ENCODE data around the gene LBH.

The LBH gene

DNA sequence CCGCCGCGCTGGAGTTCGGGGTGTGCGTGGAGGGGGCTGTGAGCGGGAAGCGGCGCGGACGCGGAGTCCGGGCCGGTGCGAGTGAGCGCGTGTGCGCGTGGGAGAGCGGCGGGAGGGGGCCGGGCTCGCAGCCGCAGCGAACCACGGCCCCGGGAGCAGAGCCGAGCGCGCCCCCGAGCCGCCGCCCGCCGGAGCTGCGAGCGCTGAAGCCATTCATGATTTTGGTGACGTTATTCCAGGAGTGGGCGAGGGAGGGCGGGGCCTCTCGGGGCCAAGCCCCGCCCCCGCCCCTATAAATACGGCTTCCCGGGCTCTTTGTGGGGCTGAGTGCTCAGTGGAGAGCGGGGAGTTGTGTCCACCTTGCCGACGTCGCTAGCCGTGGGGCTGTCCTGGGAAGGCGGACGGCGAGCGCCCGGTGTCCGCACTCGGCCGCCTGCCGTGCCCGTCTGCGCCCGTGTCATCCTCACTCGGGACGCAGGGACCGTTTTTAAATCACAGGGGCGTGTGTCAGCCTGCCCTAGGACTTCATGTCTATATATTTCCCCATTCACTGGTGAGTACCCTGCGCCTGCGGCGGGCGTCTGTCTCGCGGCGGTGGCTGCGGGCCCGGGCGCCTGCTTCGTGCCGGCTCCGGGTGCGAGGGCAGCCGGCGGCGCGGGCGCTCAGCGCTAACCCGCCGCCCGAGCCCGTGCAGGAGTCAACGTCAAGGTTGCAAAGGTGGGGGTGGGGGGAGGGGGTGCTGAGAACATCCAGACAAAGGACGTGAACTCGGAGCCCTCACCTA lies at the start of gene LBH:
Gene LBH, plus strand, starts transcription at position 323 of the 784 bp plus-strand sequence. Its CDS starts 205 bp downstream, at position 528.
- no peak for DNase-seq (ENCODE audit: low read depth)
- peak within 1 kb of the TSS; percentile 91 for H3K4me3 ChIP-seq (ENCODE audit: low read length)
- TF ChIP-seq, protein P1, sequence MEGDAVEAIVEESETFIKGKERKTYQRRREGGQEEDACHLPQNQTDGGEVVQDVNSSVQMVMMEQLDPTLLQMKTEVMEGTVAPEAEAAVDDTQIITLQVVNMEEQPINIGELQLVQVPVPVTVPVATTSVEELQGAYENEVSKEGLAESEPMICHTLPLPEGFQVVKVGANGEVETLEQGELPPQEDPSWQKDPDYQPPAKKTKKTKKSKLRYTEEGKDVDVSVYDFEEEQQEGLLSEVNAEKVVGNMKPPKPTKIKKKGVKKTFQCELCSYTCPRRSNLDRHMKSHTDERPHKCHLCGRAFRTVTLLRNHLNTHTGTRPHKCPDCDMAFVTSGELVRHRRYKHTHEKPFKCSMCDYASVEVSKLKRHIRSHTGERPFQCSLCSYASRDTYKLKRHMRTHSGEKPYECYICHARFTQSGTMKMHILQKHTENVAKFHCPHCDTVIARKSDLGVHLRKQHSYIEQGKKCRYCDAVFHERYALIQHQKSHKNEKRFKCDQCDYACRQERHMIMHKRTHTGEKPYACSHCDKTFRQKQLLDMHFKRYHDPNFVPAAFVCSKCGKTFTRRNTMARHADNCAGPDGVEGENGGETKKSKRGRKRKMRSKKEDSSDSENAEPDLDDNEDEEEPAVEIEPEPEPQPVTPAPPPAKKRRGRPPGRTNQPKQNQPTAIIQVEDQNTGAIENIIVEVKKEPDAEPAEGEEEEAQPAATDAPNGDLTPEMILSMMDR (conservative IDR thresholded peaks at IDR 0.05; ENCODE audit: low read depth, low read length), result no peak

DNA sequence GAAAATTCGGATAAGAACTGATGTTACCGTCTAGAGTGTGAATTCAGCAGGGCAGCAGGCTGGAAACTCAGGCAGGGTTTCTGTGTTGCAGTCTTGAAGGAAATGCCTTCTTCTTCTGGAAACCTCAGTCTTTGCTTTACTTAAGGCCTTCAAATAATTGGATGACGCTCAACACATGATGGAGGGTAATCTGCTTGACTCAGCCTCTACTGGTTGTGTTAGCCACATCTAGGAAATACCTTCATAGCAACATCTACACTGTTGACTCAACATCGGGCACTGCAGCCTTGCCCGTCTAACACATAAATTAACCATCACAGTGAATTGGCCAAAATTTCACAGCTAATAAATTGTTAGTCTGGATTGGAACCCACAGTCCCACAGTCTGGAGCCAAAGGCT lies 47.3 kb upstream of the LBH start:
- TF ChIP-seq, protein P1 (conservative IDR thresholded peaks at IDR 0.05; ENCODE audit: low read depth, low read length), result no peak
- DNase-seq (ENCODE audit: low read depth), result no peak
- no peak overlapping the region for H3K4me3 ChIP-seq (ENCODE audit: low read length)

DNA sequence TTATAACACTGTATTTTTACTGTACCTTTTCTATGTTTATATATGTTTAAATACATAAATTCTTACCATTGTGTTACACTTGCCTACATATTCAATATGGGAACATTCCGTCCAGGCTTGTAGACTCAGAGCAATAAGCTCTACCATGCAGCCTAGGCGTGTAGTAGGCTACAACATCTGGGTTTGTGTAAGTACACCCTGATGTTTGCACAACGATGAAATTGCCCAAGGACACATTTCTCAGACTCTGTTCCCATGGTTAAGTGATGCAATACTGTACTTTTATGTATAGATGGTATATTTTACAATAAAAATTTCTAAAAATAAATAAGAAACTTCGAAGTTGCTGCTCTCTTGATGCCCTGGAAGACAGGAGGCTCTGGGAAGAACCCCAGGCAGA lies 46.2 kb upstream of the LBH start:
- H3K4me3 ChIP-seq (ENCODE audit: low read length), result no peak overlapping the region
- DNase-seq (ENCODE audit: low read depth), result no peak
- TF ChIP-seq, protein P1 (conservative IDR thresholded peaks at IDR 0.05; ENCODE audit: low read depth, low read length), result no peak

DNA sequence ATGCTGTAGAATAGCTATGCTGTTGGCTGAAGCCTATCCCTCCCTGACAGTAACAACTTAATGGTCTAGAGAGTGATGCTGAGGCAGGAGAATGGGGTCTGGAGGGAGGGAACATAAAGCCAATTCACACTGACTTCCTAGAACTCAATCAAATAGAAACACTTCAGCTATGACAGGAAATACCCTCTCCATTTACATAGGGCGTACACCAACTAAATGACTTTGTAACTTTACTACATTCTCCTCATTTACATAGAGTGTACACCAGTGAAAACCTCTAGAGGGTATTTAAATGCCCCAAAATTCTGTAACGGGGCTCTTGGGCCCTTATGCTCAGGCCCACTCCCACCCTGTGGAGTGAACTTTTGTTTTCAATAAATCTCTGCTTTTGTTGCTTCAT lies 43.0 kb upstream of the LBH start:
- no peak for DNase-seq (ENCODE audit: low read depth)
- no peak overlapping the region for H3K4me3 ChIP-seq (ENCODE audit: low read length)
- TF ChIP-seq, protein P1 (conservative IDR thresholded peaks at IDR 0.05; ENCODE audit: low read depth, low read length), result no peak

DNA sequence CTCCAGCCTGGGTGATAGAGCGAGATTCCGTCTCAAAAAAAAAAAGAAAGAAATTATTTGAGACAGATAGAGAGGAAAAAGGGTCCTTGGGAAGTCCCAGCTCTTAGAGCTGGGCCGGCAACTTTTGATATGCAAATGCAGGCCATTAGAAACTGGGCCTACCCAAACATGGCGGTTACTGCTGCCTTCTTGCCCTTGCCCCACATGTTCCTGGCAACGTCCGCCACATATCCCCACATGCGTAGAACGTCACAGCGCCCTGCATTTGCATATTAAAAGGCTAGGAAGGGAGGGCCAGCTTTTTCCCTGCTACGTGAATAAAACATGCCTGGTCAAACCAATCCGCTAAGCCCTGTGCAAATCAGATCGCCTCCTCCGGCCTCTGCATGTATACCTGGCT lies 40.7 kb upstream of the LBH start:
- DNase-seq (ENCODE audit: low read depth), result no peak
- no peak overlapping the region for H3K4me3 ChIP-seq (ENCODE audit: low read length)
- TF ChIP-seq, protein P1 (conservative IDR thresholded peaks at IDR 0.05; ENCODE audit: low read depth, low read length), result no peak

DNA sequence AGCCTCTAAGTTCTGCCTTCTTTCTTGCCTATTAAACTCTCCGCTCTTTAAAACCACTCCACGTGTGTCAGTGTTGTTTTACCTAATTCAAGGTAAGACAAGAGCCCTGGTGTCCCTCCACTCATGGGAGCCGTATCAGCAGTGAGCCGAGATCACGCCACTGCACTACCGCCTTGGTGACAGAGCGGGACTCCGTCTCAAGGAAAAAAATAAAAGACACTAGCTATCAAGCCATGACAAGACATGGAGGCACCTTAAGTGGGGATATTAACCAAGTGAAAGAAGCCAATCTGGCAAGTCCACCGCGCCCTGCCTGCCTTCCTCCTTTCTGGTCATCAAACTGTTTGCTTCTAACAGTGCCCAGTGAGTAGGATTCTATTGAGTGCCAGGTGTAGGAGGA lies 40.2 kb upstream of the LBH start:
- H3K4me3 ChIP-seq (ENCODE audit: low read length), result no peak overlapping the region
- TF ChIP-seq, protein P1 (conservative IDR thresholded peaks at IDR 0.05; ENCODE audit: low read depth, low read length), result no peak
- no peak for DNase-seq (ENCODE audit: low read depth)

DNA sequence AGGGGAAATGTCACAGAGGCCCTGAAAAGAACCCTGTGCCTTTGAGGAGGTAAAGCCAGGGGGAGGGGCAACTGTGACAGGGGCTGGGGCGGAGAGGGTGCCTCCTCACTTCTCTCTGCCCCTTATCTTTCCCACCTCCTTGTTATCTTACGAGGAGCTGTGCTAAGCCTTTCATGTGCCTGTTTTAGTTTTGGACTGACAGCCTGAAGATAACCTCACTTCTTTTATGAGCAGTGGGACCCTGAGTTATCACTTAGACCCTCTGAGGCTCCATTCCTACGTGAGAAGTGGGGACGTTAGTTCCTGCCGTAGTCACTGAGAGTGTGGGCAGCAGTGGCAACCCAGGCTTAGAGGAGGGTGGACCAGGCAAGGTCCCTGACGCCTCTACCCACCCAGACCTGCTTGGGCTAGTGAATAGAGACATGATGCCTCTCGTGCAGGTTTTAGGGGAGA lies 39.5 kb upstream of the LBH start:
- no peak overlapping the region for H3K4me3 ChIP-seq (ENCODE audit: low read length)
- TF ChIP-seq, protein P1 (conservative IDR thresholded peaks at IDR 0.05; ENCODE audit: low read depth, low read length), result no peak

More for the DNA sequence above, 39.5 kb upstream of the LBH start:
- DNase-seq (ENCODE audit: low read depth), result no peak

Data from retinal pigment epithelial cell (primary cell).